OCI-M1 (cell line): ENCODE results near the gene RAB31.
A peak's percentile ranks its signal among the peaks of the same experiment; 100 is the strongest.
"Not testable (repeated sequence)": the region's sequence is repeated elsewhere in the genome, so short reads cannot be mapped to it uniquely, and the experiment has no call there.

Source experiments
- DNase-seq: peaks from one replicate; lab custom pipeline; 2025; lab: John Stamatoyannopoulos, UW

Gene RAB31

GRCh38 chr18:9708057-9708433, at the start of gene RAB31:
RAB31 (plus strand) TSS chr18:9708301; CDS start chr18:9708406, 105 bp downstream.
- DNase-seq = no peak

- no peak for DNase-seq
These were observed 48.4 kb upstream of the RAB31 start for GRCh38 chr18:9659499-9660375.

GRCh38 chr18:9661564-9661963, 46.5 kb upstream of the RAB31 start:
- peak; percentile 18 for DNase-seq

- DNase-seq = no peak
These were observed 44.7 kb upstream of the RAB31 start for GRCh38 chr18:9663377-9663776.

- no peak for DNase-seq
These were observed 42.8 kb upstream of the RAB31 start for GRCh38 chr18:9665314-9665713.

- DNase-seq = no peak
These were observed 41.6 kb upstream of the RAB31 start for GRCh38 chr18:9666548-9666947.

GRCh38 chr18:9669016-9669415, 39.1 kb upstream of the RAB31 start:
- DNase-seq = peak; percentile 57

- no peak for DNase-seq
These were observed 36.9 kb upstream of the RAB31 start for GRCh38 chr18:9671214-9671613.

- DNase-seq = peak; percentile 91
These were observed 34.5 kb upstream of the RAB31 start for GRCh38 chr18:9673296-9674251.

- not testable (repeated sequence) for DNase-seq
These were observed 29.9 kb upstream of the RAB31 start for GRCh38 chr18:9678216-9678615.

GRCh38 chr18:9679125-9679524, 29.0 kb upstream of the RAB31 start:
- DNase-seq = no peak

- DNase-seq = peak; percentile 83
These were observed 26.9 kb upstream of the RAB31 start for GRCh38 chr18:9681217-9681616.

GRCh38 chr18:9682572-9682971, 25.5 kb upstream of the RAB31 start:
- no peak for DNase-seq

GRCh38 chr18:9683418-9684396, 24.4 kb upstream of the RAB31 start:
- DNase-seq = peak; percentile 90

GRCh38 chr18:9684881-9685614, 23.1 kb upstream of the RAB31 start:
- DNase-seq = peak; percentile 85

- DNase-seq = no peak
These were observed 22.5 kb upstream of the RAB31 start for GRCh38 chr18:9685615-9685890.

- no peak for DNase-seq
These were observed 19.9 kb upstream of the RAB31 start for GRCh38 chr18:9688036-9688741.

- no peak for DNase-seq
These were observed 18.8 kb upstream of the RAB31 start for GRCh38 chr18:9689253-9689652.

- DNase-seq = no peak
These were observed 17.5 kb upstream of the RAB31 start for GRCh38 chr18:9690418-9691188.

GRCh38 chr18:9691235-9691634, 16.9 kb upstream of the RAB31 start:
- DNase-seq = no peak
